Measurements from ENCODE around the gene PSMG3.

DNA sequence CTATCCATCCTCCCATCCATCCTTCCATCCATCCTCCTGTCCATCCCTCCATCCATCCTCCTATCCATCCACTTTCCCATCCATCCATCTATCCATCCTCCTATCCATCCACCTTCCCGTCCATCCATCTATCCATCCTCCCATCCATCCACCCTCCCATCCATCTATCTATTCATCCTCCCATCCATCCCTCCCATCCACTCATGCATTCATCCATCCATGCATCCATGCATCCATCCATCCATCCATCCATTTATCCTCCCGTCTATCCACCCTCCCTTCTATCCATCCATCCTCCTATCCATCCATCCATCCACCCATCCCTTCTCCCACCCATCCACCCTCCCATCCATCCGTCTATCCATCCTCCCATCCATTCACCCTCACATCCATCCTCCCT is 25.2 kb upstream of the PSMG3 start:
- TF ChIP-seq, protein P1, sequence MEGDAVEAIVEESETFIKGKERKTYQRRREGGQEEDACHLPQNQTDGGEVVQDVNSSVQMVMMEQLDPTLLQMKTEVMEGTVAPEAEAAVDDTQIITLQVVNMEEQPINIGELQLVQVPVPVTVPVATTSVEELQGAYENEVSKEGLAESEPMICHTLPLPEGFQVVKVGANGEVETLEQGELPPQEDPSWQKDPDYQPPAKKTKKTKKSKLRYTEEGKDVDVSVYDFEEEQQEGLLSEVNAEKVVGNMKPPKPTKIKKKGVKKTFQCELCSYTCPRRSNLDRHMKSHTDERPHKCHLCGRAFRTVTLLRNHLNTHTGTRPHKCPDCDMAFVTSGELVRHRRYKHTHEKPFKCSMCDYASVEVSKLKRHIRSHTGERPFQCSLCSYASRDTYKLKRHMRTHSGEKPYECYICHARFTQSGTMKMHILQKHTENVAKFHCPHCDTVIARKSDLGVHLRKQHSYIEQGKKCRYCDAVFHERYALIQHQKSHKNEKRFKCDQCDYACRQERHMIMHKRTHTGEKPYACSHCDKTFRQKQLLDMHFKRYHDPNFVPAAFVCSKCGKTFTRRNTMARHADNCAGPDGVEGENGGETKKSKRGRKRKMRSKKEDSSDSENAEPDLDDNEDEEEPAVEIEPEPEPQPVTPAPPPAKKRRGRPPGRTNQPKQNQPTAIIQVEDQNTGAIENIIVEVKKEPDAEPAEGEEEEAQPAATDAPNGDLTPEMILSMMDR (conservative IDR thresholded peaks at IDR 0.05; ENCODE audit: low read depth in 2 of 2) = no peak
- TF ChIP-seq POLR2AphosphoS5 (IDR thresholded peaks at IDR 0.05; ENCODE audit: low read depth) (no peak), EZH2phosphoT487 (IDR thresholded peaks at IDR 0.05; ENCODE audit: unreplicated experiment) (no peak)
- TF ChIP-seq, protein P2, sequence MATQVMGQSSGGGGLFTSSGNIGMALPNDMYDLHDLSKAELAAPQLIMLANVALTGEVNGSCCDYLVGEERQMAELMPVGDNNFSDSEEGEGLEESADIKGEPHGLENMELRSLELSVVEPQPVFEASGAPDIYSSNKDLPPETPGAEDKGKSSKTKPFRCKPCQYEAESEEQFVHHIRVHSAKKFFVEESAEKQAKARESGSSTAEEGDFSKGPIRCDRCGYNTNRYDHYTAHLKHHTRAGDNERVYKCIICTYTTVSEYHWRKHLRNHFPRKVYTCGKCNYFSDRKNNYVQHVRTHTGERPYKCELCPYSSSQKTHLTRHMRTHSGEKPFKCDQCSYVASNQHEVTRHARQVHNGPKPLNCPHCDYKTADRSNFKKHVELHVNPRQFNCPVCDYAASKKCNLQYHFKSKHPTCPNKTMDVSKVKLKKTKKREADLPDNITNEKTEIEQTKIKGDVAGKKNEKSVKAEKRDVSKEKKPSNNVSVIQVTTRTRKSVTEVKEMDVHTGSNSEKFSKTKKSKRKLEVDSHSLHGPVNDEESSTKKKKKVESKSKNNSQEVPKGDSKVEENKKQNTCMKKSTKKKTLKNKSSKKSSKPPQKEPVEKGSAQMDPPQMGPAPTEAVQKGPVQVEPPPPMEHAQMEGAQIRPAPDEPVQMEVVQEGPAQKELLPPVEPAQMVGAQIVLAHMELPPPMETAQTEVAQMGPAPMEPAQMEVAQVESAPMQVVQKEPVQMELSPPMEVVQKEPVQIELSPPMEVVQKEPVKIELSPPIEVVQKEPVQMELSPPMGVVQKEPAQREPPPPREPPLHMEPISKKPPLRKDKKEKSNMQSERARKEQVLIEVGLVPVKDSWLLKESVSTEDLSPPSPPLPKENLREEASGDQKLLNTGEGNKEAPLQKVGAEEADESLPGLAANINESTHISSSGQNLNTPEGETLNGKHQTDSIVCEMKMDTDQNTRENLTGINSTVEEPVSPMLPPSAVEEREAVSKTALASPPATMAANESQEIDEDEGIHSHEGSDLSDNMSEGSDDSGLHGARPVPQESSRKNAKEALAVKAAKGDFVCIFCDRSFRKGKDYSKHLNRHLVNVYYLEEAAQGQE (IDR thresholded peaks at IDR 0.05; ENCODE audit: unreplicated experiment) = no peak
- TF ChIP-seq, protein P3, sequence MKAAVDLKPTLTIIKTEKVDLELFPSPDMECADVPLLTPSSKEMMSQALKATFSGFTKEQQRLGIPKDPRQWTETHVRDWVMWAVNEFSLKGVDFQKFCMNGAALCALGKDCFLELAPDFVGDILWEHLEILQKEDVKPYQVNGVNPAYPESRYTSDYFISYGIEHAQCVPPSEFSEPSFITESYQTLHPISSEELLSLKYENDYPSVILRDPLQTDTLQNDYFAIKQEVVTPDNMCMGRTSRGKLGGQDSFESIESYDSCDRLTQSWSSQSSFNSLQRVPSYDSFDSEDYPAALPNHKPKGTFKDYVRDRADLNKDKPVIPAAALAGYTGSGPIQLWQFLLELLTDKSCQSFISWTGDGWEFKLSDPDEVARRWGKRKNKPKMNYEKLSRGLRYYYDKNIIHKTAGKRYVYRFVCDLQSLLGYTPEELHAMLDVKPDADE (IDR thresholded peaks at IDR 0.05) = no peak
